B cell (primary cell): ENCODE measurements around the gene ERBB2. TPM values are rescaled to one million over a fixed set of nuclear protein-coding genes. Genes with fewer than 3 reads are reported as not detected.

Source experiments
- ATAC-seq: fragments of 200-7000 bp; cut with Tn5 transposase; one replicate; pipeline ENCODE4 v1.10.0; 2021; ENCODE audit warnings: low read depth, mild to moderate bottlenecking, moderate number of reproducible peaks, moderate library complexity
- CTCF ChIA-PET: fragments of 350-600 bp; sonication (Branson Sonifier 250); formaldehyde crosslinking; loops from one replicate; lab custom pipeline; 2021; ENCODE audit warnings: antibody characterized with exemption, inconsistent platforms; lab: Charles Lee
- POLR2A ChIA-PET: fragments of 350-600 bp; sonication (Branson Sonifier 250); formaldehyde crosslinking; loops from one replicate; lab custom pipeline; 2021; ENCODE audit warnings: antibody characterized with exemption; lab: Charles Lee
- DNase-seq: peaks from one replicate; pipeline ENCODE4 v3.0.0; 2013
- H2AFZ ChIP-seq: 2 replicates; pipeline ENCODE4 v1.6.1; 2012; ENCODE audit warnings: mild to moderate bottlenecking, low read depth, low read length; ENCODE audit not compliant: insufficient read depth, poor library complexity, severe bottlenecking
- H3K27ac ChIP-seq, 2 donors: 1 replicate in 1 of 2; 2 replicates in 1 of 2; pipeline ENCODE4 v1.5.1; 2012 to 2013; ENCODE audit warnings: low read length in 2 of 2, mild to moderate bottlenecking in 2 of 2, moderate library complexity in 1 of 2
- H3K27me3 ChIP-seq, 4 experiments: fragments of 200-600 bp in 1 of 4; sonication (generic) in 1 of 4; replicated peaks in 1 of 4; 1 replicate in 2 of 4; 2 replicates in 2 of 4; pipeline versions ENCODE4 v1.6.1 to v1.7.0; 2013 to 2016; ENCODE audit warnings: low read length in 3 of 4, mild to moderate bottlenecking in 2 of 4, mixed read lengths in 1 of 4, moderate library complexity in 1 of 4; ENCODE audit not compliant: insufficient read depth in 4 of 4, control insufficient read depth in 3 of 4; ENCODE audit errors: control extremely low read depth in 1 of 4
- H3K36me3 ChIP-seq, 2 experiments: replicated peaks in 1 of 2; 1 replicate in 1 of 2; 2 replicates in 1 of 2; pipeline versions ENCODE4 v1.6.1 to v1.7.1; 2013; ENCODE audit warnings: low read length in 1 of 2; ENCODE audit not compliant: insufficient read depth in 2 of 2, control insufficient read depth in 1 of 2; ENCODE audit errors: control extremely low read depth in 1 of 2, extremely low read depth in 1 of 2
- H3K4me1 ChIP-seq, 2 donors: fragments of 200-600 bp in 1 of 2; sonication (generic) in 1 of 2; 1 replicate in 1 of 2; 2 replicates in 1 of 2; pipeline versions ENCODE4 v1.5.1 to v1.6.1; 2013 to 2017; ENCODE audit warnings: low read length in 2 of 2; ENCODE audit not compliant: control insufficient read depth in 2 of 2, insufficient read depth in 2 of 2
- H3K4me2 ChIP-seq: replicated peaks from 2 replicates; pipeline ENCODE3; 2012; ENCODE audit warnings: mild to moderate bottlenecking, low read depth, low read length; ENCODE audit not compliant: poor library complexity, severe bottlenecking
- H3K4me3 ChIP-seq, 5 experiments: fragments of 200-600 bp in 1 of 5; sonication (generic) in 1 of 5; 1 replicate in 3 of 5; 2 replicates in 2 of 5; pipeline versions ENCODE4 v1.5.1 to v1.7.0; 2011 to 2016; ENCODE audit warnings: low read length in 4 of 5, mild to moderate bottlenecking in 4 of 5, low read depth in 2 of 5, control low read depth in 1 of 5, moderate library complexity in 1 of 5; ENCODE audit not compliant: insufficient read depth in 1 of 5; ENCODE audit errors: control extremely low read depth in 1 of 5, extremely low read depth in 1 of 5
- H3K79me2 ChIP-seq: fragments of 200-600 bp; sonication (generic); one replicate; pipeline ENCODE4 v1.6.0; 2016; ENCODE audit warnings: low read length; ENCODE audit not compliant: control insufficient read depth, insufficient read depth
- H3K9ac ChIP-seq: fragments of 200-600 bp; sonication (generic); 2 replicates; pipeline ENCODE4 v1.6.1; 2017; ENCODE audit warnings: mild to moderate bottlenecking, low read length, moderate library complexity
- H3K9me3 ChIP-seq, 3 donors: one replicate each; pipeline versions ENCODE4 v1.6.1 to v1.7.1; 2013; ENCODE audit warnings: low read length in 2 of 3; ENCODE audit not compliant: control insufficient read depth in 2 of 3, insufficient read depth in 1 of 3; ENCODE audit errors: control extremely low read depth in 1 of 3
- H4K20me1 ChIP-seq: 2 replicates; pipeline ENCODE4 v1.6.0; 2012; ENCODE audit warnings: mild to moderate bottlenecking, low read length; ENCODE audit not compliant: insufficient read depth, control insufficient read depth, poor library complexity, severe bottlenecking
- H3K27ac Mint-ChIP-seq: one replicate; pipeline ENCODE4 v1.8.0; 2021; ENCODE audit warnings: mixed read lengths
- H3K27me3 Mint-ChIP-seq: one replicate; pipeline ENCODE4 v1.8.0; 2021; ENCODE audit warnings: mixed read lengths
- H3K4me1 Mint-ChIP-seq: one replicate; pipeline ENCODE4 v1.8.0; 2021; ENCODE audit warnings: mixed read lengths
- H3K4me3 Mint-ChIP-seq: one replicate; pipeline ENCODE4 v1.8.0; 2021; ENCODE audit warnings: mixed read lengths
- H3K9me3 Mint-ChIP-seq: one replicate; pipeline ENCODE4 v1.8.0; 2022; ENCODE audit warnings: mixed read lengths; ENCODE audit not compliant: insufficient read depth
- CTCF ChIP-seq: fragments of 200-600 bp; IDR thresholded peaks from one replicate; pipeline ENCODE4 v1.8.0; 2022; ENCODE audit warnings: antibody characterized with exemption, mild to moderate bottlenecking
- EZH2 ChIP-seq: IDR thresholded peaks from 2 replicates; pipeline ENCODE4 v1.6.1; 2012; ENCODE audit warnings: borderline replicate concordance, low read depth, mild to moderate bottlenecking, moderate library complexity, low read length; ENCODE audit not compliant: insufficient read depth, poor library complexity, severe bottlenecking
- WGBS: methylation state at CpG from one replicate; pipeline ENCODE4 v1.1.5; 2013; ENCODE audit warnings: missing lambda C conversion rate; ENCODE audit not compliant: insufficient coverage; 5-methylcytosine and 5-hydroxymethylcytosine counted together
- intact Hi-C: fragments of 100-400 bp; cut with micrococcal nuclease; formaldehyde crosslinking; loops from one replicate; pipeline ENCODE4 v1.10.0; 2022
- polyA plus RNA-seq: library from polyadenylated mRNA; depleted of rRNA; stranded (reverse); fragments of >200 nt; gene quantifications from 2 replicates; pipeline ENCODE4 v1.2.3, GENCODE V29; 2012
- total RNA-seq, 2 donors: library from RNA; stranded (reverse); fragments of 120-200 nt in 1 of 2; gene quantifications; 1 replicate in 1 of 2; 2 replicates in 1 of 2; pipeline versions ENCODE4 v1.2.3 to v1.2.4, GENCODE V29; 2013 to 2022

ERBB2 gene
- total and polyA plus RNA-seq, 2 donors (not counting 1 experiment from before 2014, with no cell fraction given) = 3.2 to 8.4 TPM

- H3K9me3 ChIP-seq = peaks cover 0 to 4% (median 0%) of the 10 kb centered on the region in 3 donors
- H3K27me3 Mint-ChIP-seq = peaks cover 27% of the 10 kb centered on the region
- intact Hi-C loops = no loop called here
- no peak overlapping the region for H3K4me3 ChIP-seq
- peaks cover 18 to 24% of the 10 kb centered on the region in 2 donors for H3K4me1 ChIP-seq
- H3K9me3 Mint-ChIP-seq = no peaks in the 10 kb centered on the region
- no peaks in the 10 kb centered on the region for H4K20me1 ChIP-seq
- peaks cover 18% of the 10 kb centered on the region for H3K4me1 Mint-ChIP-seq
- no peak overlapping the region for H3K9ac ChIP-seq
- TF ChIP-seq EZH2 (no peak), CTCF (no peak)
- ChIA-PET CTCF (interaction anchor here (0.7 kb wide), 1 partner anchor 37 kb away, joined by 3 read pairs; no protein-coding TSS in a partner anchor), POLR2A (no interaction called here)
- no peaks in the 10 kb centered on the region for H3K79me2 ChIP-seq
- no peak overlapping the region for H3K27ac Mint-ChIP-seq
- H3K27me3 ChIP-seq = peaks cover 0 to 27% (median 17%) of the 10 kb centered on the region in 4 experiments
- H3K36me3 ChIP-seq = no peaks in the 10 kb centered on the region
- no peak overlapping the region for H3K4me2 ChIP-seq
- ATAC-seq (no peak), DNase-seq (no peak)
- H3K27ac ChIP-seq = no peak overlapping the region
- H3K4me3 Mint-ChIP-seq = no peak overlapping the region
- WGBS = 91% methylated on average over 2 of the region's 5 CpGs
- no peak overlapping the region for H2AFZ ChIP-seq
Observed at GRCh38 chr17:39703913-39704312, 4.0 kb downstream of the ERBB2 start.

GRCh38 chr17:39704821-39705551, 5.1 kb downstream of the ERBB2 start:
- Histone ChIP-seq H3K27ac (no peak overlapping the region), H4K20me1 (no peaks in the 10 kb centered on the region), H2AFZ (no peak overlapping the region), H3K79me2 (no peaks in the 10 kb centered on the region), H3K4me1 (peaks cover 23 to 25% of the 10 kb centered on the region in 2 donors), H3K4me2 (no peak overlapping the region), H3K4me3 (no peak overlapping the region), H3K9ac (no peak overlapping the region), H3K36me3 (no peaks in the 10 kb centered on the region), H3K9me3 (peaks cover 0 to 4% (median 0%) of the 10 kb centered on the region in 3 donors), H3K27me3 (peaks cover 0 to 20% (median 10%) of the 10 kb centered on the region in 4 experiments)
- CTCF ChIA-PET = interaction anchor here (1.6 kb wide), 1 partner anchor 9 kb away, joined by 3 read pairs; no protein-coding TSS in a partner anchor
- H3K27ac Mint-ChIP-seq = no peak overlapping the region
- WGBS = 78% methylated on average over 10 of the region's 11 CpGs
- H3K9me3 Mint-ChIP-seq = no peaks in the 10 kb centered on the region
- no peak for ATAC-seq
- TF ChIP-seq EZH2 = no peak
- no peak for TF ChIP-seq CTCF
- no peak for DNase-seq
- peaks cover 16% of the 10 kb centered on the region for H3K4me1 Mint-ChIP-seq
- POLR2A ChIA-PET = no interaction called here
- H3K4me3 Mint-ChIP-seq = no peak overlapping the region
- intact Hi-C loops = no loop called here
- peaks cover 18% of the 10 kb centered on the region for H3K27me3 Mint-ChIP-seq
